ENCODE measurements around the gene PIBF1. TPM values are rescaled to one million over a fixed set of nuclear protein-coding genes. Genes with fewer than 3 reads are reported as not detected.

Gene PIBF1
- total and polyA plus RNA-seq, 10 of the 15 experiments (the other 5 are each of a cell fraction or from before 2014, with no cell fraction given) = 6.4 to 24.5 (median 11.1) TPM

GRCh38 chr13:72798817-72799216 lies 16.9 kb downstream of the PIBF1 start:
- in situ Hi-C loops (cut with MboI) (no loop called here), intact Hi-C loops (cut with micrococcal nuclease; ENCODE audit: unreplicated experiment) (no loop called here)
- no peaks in the 10 kb centered on the region for H3K27me3 ChIP-seq (replicated peaks in 1 of 2; ENCODE audit: control insufficient read depth in 2 of 2, insufficient read depth in 2 of 2, low read length in 1 of 2)
- no peaks in the 10 kb centered on the region for H3K4me1 ChIP-seq (ENCODE audit: control insufficient read depth, insufficient read depth, low read length)
- no peak overlapping the region for H2AFZ ChIP-seq (ENCODE audit: control insufficient read depth, low read depth, low read length)
- H3K79me2 ChIP-seq (ENCODE audit: control insufficient read depth, insufficient read depth, low read length) = no peaks in the 10 kb centered on the region
- no peak for DNase-seq (ENCODE audit: low read depth, low spot score)
- ATAC-seq = no peak
- H3K9me3 ChIP-seq (replicated peaks; ENCODE audit: control insufficient read depth, insufficient read depth, low read length) = peaks cover 2% of the 10 kb centered on the region; the same call in 1 of the 3 replicates
- peaks cover 1 to 9% of the 10 kb centered on the region in 2 experiments; a peak in 3 of 4 replicates for H3K36me3 ChIP-seq (ENCODE audit: control insufficient read depth in 2 of 2, insufficient read depth in 2 of 2, low read length in 1 of 2)
- ChIA-PET CTCF (interaction anchor here (1.7 kb wide), 1 partner anchor 10 kb away, joined by 4 read pairs; no protein-coding TSS in a partner anchor), RAD21 (ENCODE audit: unreplicated experiment) (no interaction called here), POLR2A (no interaction called here), SMC1A (ENCODE audit: uncharacterized antibody, unreplicated experiment) (interaction anchor here (1.0 kb wide), 1 partner anchor 10 kb away, joined by 4 read pairs; no protein-coding TSS in a partner anchor)
- 67% methylated on average over 3 of the region's 3 CpGs for WGBS (ENCODE audit: insufficient coverage, insufficient replicate concordance, low lambda C conversion rate, missing lambda C conversion rate)
- no TSS peak for BruUV-seq (replicated peaks)
- H3K9ac ChIP-seq (ENCODE audit: control insufficient read depth, insufficient read depth, low read length) = no peak overlapping the region
- FAIRE-seq = no peak
- H3K4me3 ChIP-seq = no peak overlapping the region
- TF ChIP-seq CHD1 (IDR thresholded peaks at IDR 0.05; ENCODE audit: low read depth, low read length) (no peak), MTA2 (IDR thresholded peaks at IDR 0.05; ENCODE audit: low read depth) (no peak), TCF3 (IDR thresholded peaks at IDR 0.05; ENCODE audit: borderline replicate concordance, insufficient read depth, low read depth, low read length) (no peak), MLLT1 (IDR thresholded peaks at IDR 0.05) (no peak), BCL3 (IDR thresholded peaks at IDR 0.05; ENCODE audit: borderline replicate concordance, insufficient read depth, low read depth, low read length, poor library complexity, severe bottlenecking) (no peak), SKIL (IDR thresholded peaks at IDR 0.05; ENCODE audit: low read depth, poor library complexity, severe bottlenecking) (no peak), SPI1 (IDR thresholded peaks at IDR 0.05; ENCODE audit: borderline replicate concordance, insufficient read depth, low read depth, low read length) (no peak), HDAC6 (IDR thresholded peaks at IDR 0.05; ENCODE audit: unreplicated experiment) (no peak)
- no peaks in the 10 kb centered on the region for H4K20me1 ChIP-seq (ENCODE audit: control insufficient read depth, insufficient read depth)
- H3K4me2 ChIP-seq (ENCODE audit: control insufficient read depth, insufficient read depth) = no peak overlapping the region
- no peak overlapping the region for H3K27ac ChIP-seq (ENCODE audit: control insufficient read depth, insufficient read depth)

Measured in GM12878 (cell line).